SKM-1 treated with dmso at 0.1 percent for 144 hours (cell line): ENCODE measurements around the gene ZNF836.
"Not testable (repeated sequence)": the region's sequence is repeated elsewhere in the genome, so short reads cannot be mapped to it uniquely, and the experiment has no call there.

Source experiments
- DNase-seq: peaks from one replicate; lab custom pipeline; 2025; ENCODE audit not compliant: unreplicated experiment; lab: John Stamatoyannopoulos, UW

ZNF836 gene

GRCh38 chr19:52171321-52172169, at the start of gene ZNF836:
Gene ZNF836, minus strand, starts transcription at chr19:52171621. Its CDS starts 3,549 bp downstream, at chr19:52168072.
- peak; percentile 28 for DNase-seq

DNA sequence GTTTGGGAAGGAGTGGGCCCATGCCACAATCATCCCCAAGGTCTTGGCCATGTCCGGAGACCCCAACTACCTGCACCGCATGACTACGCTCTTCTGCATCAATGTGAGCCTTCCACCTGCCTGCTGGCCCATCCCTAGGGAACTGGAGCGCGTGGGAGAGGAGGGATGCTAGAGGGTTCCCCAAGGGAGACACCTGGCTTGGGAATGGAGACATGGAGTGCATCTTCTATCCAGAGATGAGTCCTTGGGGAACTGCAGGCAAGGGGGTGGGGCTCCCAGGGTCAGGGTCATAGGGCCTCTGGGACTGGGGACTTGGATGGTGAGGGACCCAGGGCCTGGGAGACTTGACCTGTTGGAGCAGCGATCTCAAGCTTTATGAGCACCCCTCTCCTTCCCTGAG, 49.6 kb upstream of the ZNF836 start:
- no peak for DNase-seq

- DNase-seq = no peak
These were observed 48.2 kb upstream of the ZNF836 start for GRCh38 chr19:52219611-52220010.

DNA sequence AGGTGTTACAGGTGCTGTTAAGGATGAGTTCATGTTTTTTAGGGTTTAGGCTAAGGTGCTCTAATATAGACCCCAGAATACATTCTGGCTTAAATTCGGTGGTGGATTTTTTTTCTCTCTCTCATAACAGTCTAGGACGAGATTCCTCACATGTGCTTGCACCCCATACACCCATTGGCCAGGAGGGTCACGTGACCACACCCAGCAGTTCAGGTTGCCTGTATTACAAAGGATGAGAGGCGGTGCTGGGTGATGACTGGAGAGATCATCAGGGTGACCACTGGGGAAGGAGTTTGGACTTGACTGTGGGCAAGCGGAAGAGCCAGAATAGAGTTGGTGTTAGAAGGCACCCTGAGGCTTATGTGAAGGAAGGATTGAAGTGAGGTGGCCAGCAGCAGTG, 46.2 kb upstream of the ZNF836 start:
- DNase-seq = no peak

- DNase-seq = no peak
These were observed 45.0 kb upstream of the ZNF836 start for GRCh38 chr19:52216401-52216800.

DNA sequence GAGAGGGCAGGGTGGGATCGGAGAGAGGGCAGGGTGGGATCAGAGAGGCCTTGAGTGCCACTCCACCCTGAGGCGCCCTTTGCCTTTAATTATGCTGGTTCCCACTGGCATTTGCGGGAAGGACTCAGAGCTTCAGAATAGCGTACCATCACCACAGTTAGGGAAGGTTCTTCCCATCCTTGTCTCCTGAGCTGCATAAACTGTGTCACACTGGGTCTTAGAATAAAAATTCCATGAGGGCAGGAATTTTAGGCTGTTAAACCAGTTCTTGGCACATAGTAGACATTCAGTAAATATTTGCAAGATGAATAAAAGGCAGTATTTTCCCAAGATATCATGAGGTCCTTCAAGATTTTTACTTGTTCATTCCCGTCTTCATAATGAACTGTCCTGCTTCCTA, 42.8 kb upstream of the ZNF836 start:
- DNase-seq = no peak

GRCh38 chr19:52212572-52213255, 41.3 kb upstream of the ZNF836 start:
- DNase-seq = no peak

- no peak for DNase-seq
These were observed 40.6 kb upstream of the ZNF836 start for GRCh38 chr19:52211926-52212571.

DNA sequence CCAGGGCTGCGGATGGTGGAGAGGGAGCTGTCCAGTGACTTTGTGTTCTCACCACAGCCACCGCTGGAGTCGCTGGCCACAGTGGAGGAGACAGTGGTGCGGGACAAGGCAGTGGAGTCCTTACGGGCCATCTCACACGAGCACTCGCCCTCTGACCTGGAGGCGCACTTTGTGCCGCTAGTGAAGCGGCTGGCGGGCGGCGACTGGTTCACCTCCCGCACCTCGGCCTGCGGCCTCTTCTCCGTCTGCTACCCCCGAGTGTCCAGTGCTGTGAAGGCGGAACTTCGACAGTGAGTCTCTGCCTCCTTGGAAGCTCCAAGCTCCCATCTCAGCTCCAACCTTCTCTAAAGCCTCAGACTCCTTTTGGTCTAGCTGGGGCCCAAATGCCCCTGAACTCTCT, 39.8 kb upstream of the ZNF836 start:
- DNase-seq = no peak

DNA sequence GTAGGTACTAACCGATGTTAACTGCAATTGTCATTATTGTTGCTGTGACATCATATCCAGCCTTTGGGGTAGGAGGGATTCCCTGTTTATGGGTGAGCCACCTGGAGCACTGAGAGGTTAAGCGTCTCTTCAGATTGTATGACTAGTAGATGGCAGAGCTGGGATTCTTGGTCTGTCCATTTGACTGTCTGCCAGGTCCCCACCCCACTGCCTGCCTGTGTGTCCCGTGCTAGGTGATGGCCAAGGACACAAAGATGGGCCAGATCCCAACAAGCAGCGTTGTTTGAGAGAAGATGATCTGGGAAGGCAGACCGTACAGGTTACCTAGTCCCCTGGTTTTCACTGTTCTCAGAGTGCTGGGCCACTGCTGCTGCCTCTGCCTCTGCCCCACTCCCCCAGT, 35.1 kb upstream of the ZNF836 start:
- no peak for DNase-seq

DNA sequence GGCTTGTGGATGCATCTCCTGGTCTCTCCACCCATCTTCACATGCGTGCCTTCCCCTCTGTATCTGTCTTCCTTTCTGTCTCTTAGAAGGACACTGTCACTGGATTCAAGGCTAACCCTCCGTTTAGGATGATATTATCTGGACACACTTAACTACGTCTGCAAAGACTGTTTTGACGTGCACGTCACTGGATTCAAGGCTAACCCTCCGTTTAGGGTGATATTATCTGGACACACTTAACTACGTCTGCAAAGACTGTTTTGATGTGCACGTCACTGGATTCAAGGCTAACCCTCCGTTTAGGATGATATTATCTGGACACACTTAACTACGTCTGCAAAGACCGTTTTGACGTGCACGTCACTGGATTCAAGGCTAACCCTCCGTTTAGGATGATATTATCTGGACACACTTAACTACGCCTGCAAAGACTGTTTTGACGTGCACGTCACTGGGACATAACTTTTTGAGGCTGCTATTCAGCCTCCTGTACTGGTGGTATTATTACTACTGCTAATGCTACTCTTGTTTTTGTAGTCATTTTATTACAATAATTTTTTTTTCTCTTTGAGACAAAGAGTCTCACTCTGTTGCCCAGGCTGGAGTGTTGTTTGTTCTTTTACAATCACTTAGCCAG, 29.5 kb upstream of the ZNF836 start:
- not testable (repeated sequence) for DNase-seq

DNA sequence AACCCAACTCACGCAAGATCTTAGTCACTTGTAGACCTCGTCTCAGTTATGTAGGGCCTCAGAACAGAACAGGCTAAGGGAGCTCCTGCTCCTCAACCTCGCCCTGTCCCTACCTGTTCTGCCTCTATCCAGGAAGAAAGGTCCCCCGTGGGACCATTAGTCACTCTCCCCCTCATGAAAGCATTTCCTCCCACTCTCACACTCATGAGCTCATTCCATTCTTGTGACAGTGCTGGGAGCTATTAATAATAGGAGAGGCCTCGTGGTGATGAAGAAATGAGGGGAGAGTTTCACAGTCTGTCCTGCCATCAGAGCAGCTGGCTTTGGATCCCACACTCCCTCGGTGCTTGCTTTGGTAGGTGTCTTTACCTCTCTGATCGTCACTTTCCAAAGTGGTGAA, 28.6 kb upstream of the ZNF836 start:
- DNase-seq = no peak

DNA sequence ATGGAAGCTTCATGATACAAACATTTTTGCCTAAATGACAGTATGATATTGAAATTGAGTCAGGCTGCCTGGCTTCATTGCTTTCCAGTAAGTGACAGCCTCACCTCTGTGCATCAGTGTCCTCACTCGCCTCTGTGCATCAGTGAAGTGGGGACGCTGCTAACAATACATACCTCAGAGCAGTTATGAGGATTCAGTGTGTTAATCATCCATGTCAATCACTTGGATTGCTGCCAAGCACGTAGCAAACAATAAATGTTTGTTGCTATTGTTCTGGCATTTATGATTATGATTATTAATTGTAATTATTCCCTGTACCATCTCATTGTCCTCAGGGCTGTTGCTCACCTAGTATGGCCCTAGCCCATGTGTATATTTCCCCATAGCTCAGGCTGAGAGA, 27.3 kb upstream of the ZNF836 start:
- no peak for DNase-seq

DNA sequence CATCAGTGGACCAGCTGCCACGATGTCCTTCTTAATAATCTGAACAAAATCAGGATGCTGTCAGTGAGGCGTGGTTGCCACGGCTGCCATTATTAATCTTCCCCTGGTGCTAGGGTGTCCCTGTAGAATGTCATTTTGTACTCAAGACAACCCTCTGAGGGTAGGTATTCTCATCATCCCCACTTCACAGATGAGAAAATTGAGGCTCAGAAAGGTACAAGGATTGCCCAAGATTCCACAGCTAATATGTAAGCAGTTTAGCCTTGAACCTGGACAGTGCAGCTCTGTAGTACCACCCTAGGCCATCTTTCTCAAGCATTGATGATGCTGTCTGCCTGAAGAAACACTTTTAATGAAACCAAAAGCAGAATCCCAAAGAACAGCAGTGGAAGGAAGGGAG, 26.5 kb upstream of the ZNF836 start:
- no peak for DNase-seq

DNA sequence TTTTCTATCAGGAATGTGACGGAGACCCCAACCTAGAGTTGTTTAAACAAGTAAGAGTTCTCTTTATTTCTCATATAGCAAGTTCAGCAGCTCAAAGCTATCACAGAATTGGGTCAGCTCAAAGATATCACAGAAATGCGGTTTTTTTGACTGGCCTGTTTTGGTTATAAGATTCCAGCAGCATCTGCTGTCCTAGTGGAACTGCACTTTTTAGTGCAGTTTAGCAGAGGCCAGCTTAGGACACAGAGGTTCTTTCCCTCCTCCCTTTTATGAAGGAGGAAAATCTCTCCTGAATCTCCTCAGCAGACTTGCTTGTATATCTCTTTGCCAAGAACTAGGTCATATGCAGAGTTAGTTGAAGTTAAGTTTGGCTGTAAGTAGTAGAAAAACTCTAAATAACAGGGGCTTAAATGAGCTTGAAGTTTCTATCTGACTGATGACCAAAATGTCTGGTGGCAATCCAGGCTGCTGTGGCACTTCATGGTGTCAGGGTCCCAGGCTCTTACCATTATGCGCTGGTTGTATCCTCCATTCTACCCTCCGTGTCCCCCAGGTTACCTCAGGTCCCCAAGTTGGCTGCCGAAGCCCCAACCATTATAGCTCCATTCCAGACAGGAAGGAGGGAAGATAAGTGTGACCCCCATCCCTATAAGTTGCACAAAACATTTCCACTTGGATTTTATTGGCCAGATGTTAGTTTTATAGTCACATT, 25.0 kb upstream of the ZNF836 start:
- DNase-seq = no peak

- DNase-seq = no peak
These were observed 20.5 kb upstream of the ZNF836 start for GRCh38 chr19:52191951-52192350.

- no peak for DNase-seq
These were observed 20.0 kb upstream of the ZNF836 start for GRCh38 chr19:52191389-52191788.

DNA sequence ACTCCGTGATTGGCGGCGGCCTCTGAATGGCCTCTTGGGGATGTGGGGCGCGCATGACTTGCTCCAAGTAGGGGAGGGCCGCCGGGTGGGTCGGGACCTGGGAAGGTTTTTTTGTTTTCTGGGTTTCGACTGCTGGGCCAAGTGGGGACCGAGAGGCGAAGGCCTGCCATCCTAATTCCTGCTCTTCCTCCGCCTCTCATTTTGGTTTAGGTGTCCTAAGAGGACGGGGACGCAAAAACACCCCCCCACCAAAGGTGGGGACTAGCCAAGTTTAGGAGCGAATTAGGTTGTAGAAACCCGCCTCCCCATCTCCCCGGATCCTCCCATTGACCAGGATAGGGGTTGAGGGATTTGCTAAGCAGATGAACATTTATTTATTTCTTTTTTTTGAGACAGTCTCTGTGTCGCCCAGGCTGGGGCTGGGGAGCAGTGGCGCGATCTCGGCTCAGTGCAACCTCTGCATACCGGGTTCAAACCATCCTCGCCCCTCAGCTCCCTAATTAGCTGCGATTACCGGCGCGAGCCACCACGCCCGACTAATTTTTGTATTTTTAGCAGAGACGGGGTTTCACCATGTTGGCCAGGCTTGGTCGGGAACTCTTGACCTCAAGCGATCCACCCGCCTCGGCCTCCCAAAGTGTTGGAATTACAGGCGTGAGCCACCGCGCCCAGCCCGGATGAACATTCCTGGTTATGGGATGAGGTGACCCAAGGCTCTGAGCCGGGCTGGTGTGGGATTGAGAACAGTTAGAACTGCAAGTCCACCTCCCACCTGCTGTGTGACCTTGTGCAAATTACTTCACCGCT, 19.3 kb upstream of the ZNF836 start:
- no peak for DNase-seq

- DNase-seq = peak; percentile 92
These were observed 18.5 kb upstream of the ZNF836 start, which contains the start of gene PPP2R1A for GRCh38 chr19:52189735-52190486. Gene PPP2R1A, plus strand, starts transcription at chr19:52190052. Its CDS starts 45 bp downstream, at chr19:52190097.
